Caco-2 (cell line): ENCODE data around the gene FIGNL2. TPM values are rescaled to one million over a fixed set of nuclear protein-coding genes. Genes with fewer than 3 reads are reported as not detected.

Experiments
- BruUV-seq: library from RNA; stranded (reverse); fragments of 400-500 nt; replicated peaks from 2 replicates; lab custom pipeline; 2021; lab: Mats Ljungman, UMichigan
- CTCF ChIA-PET: fragments of 300-600 bp; sonication (Branson Sonifier 250); formaldehyde crosslinking; loops from one replicate; lab custom pipeline; 2022; ENCODE audit warnings: antibody characterized with exemption; lab: Charles Lee
- POLR2A ChIA-PET: fragments of 300-600 bp; sonication (Branson Sonifier 250); formaldehyde crosslinking; loops from one replicate; lab custom pipeline; 2022; ENCODE audit warnings: antibody characterized with exemption; lab: Charles Lee
- DNase-seq, 2 experiments: peaks; one replicate each; pipeline versions ENCODE4 v3.0.0 to v3.0.0-alpha.2; 2020 to 2022
- H3K27me3 ChIP-seq: replicated peaks from 2 replicates; pipeline ENCODE4 v1.6.0; 2011; ENCODE audit warnings: low read length; ENCODE audit not compliant: control insufficient read depth, insufficient read depth
- H3K36me3 ChIP-seq: 2 replicates; pipeline ENCODE4 v1.5.1; 2011; ENCODE audit warnings: low read length; ENCODE audit not compliant: control insufficient read depth, insufficient read depth
- H3K4me1 ChIP-seq: fragments of 250-450 bp; sonication (Bioruptor Pico); 2 replicates; pipeline ENCODE4 v1.5.1; 2020; ENCODE audit warnings: mild to moderate bottlenecking
- H3K4me3 ChIP-seq: 2 replicates; pipeline ENCODE4 v1.5.1; 2011; ENCODE audit warnings: low read depth, mild to moderate bottlenecking, control low read depth, low read length
- H3K9me3 ChIP-seq: fragments of 250-450 bp; sonication (Bioruptor Pico); 2 replicates; pipeline ENCODE4 v1.5.1; 2020; ENCODE audit warnings: mild to moderate bottlenecking, moderate library complexity
- H3K27ac Mint-ChIP-seq: one replicate; pipeline ENCODE4 v1.8.0; 2022; ENCODE audit warnings: mixed read lengths; ENCODE audit not compliant: unreplicated experiment
- H3K27me3 Mint-ChIP-seq: one replicate; pipeline ENCODE4 v1.8.0; 2022; ENCODE audit warnings: mixed read lengths; ENCODE audit not compliant: insufficient read depth, unreplicated experiment
- H3K36me3 Mint-ChIP-seq: one replicate; pipeline ENCODE4 v1.8.0; 2022; ENCODE audit warnings: mild to moderate bottlenecking, mixed read lengths; ENCODE audit not compliant: insufficient read depth, unreplicated experiment
- H3K4me1 Mint-ChIP-seq: one replicate; pipeline ENCODE4 v1.8.0; 2022; ENCODE audit warnings: low read depth, mixed read lengths; ENCODE audit not compliant: unreplicated experiment
- H3K4me3 Mint-ChIP-seq: one replicate; pipeline ENCODE4 v1.8.0; 2022; ENCODE audit warnings: mild to moderate bottlenecking, moderate library complexity, mixed read lengths; ENCODE audit not compliant: unreplicated experiment
- H3K9me3 Mint-ChIP-seq: one replicate; pipeline ENCODE4 v1.8.0; 2022; ENCODE audit warnings: mixed read lengths; ENCODE audit not compliant: unreplicated experiment
- CTCF ChIP-seq, 2 experiments: fragments of 200-600 bp in 1 of 2; IDR thresholded peaks; 1 replicate in 1 of 2; 2 replicates in 1 of 2; pipeline versions ENCODE4 v1.5.1 to v1.8.0; 2011 to 2022; ENCODE audit warnings: antibody characterized with exemption in 1 of 2, control low read depth in 1 of 2, inconsistent platforms in 1 of 2, low read depth in 1 of 2, low read length in 1 of 2, mild to moderate bottlenecking in 1 of 2, moderate library complexity in 1 of 2; ENCODE audit not compliant: insufficient read depth in 1 of 2, severe bottlenecking in 1 of 2, unreplicated experiment in 1 of 2
- intact Hi-C: fragments of 100-400 bp; cut with micrococcal nuclease; formaldehyde crosslinking; loops from one replicate; pipeline ENCODE4 v1.10.0; 2022; ENCODE audit not compliant: unreplicated experiment
- total RNA-seq: library from RNA; stranded (reverse); gene quantifications from 2 replicates; pipeline ENCODE4 v1.2.3, GENCODE V29; 2022

The FIGNL2 gene
- total RNA-seq, 1 experiment from 2014 or later = 3.6 TPM

- H3K27me3 ChIP-seq = no peaks in the 10 kb centered on the region
- intact Hi-C loops = loop anchor here (5.0 kb wide), 1 partner anchor 447 kb away; the partner anchor contains the start of gene SLC4A8
- Mint-ChIP-seq H3K4me3 (peak overlapping the region; percentile 84), H3K36me3 (peaks cover 4% of the 10 kb centered on the region), H3K27ac (no peak overlapping the region), H3K9me3 (no peaks in the 10 kb centered on the region), H3K27me3 (no peaks in the 10 kb centered on the region), H3K4me1 (peaks cover 29% of the 10 kb centered on the region)
- TF ChIP-seq CTCF (IDR thresholded peaks at IDR 0.05; ENCODE audit: insufficient read depth in 1 of 2, low read depth in 1 of 2, low read length in 1 of 2, severe bottlenecking in 1 of 2, unreplicated experiment in 1 of 2) = no peak
- peaks cover 33% of the 10 kb centered on the region for H3K4me1 ChIP-seq
- ChIA-PET CTCF (interaction anchor here (0.6 to 1.4 kb wide), 5 partner anchors 24 to 602 kb away, joined by 3 to 6 read pairs (median 4); no protein-coding TSS in a partner anchor), POLR2A (no interaction called here)
- H3K36me3 ChIP-seq = no peaks in the 10 kb centered on the region
- peak in 1 of 2 experiments; percentile 43 for DNase-seq
- no TSS peak for BruUV-seq
- no peaks in the 10 kb centered on the region for H3K9me3 ChIP-seq
- peak overlapping the region; percentile 66 for H3K4me3 ChIP-seq
Observed at GRCh38 chr12:51869496-51869865, 21.0 kb upstream of the FIGNL2 start.

GRCh38 chr12:51868821-51869495 lies 20.4 kb upstream of the FIGNL2 start:
- H3K27ac Mint-ChIP-seq = peak overlapping the region; percentile 48
- H3K4me3 Mint-ChIP-seq = peak overlapping the region; percentile 84
- Histone ChIP-seq H3K4me3 (peak overlapping the region; percentile 66), H3K9me3 (no peaks in the 10 kb centered on the region), H3K4me1 (peaks cover 34% of the 10 kb centered on the region), H3K27me3 (no peaks in the 10 kb centered on the region), H3K36me3 (no peaks in the 10 kb centered on the region)
- peaks cover 4% of the 10 kb centered on the region for H3K36me3 Mint-ChIP-seq
- H3K4me1 Mint-ChIP-seq = peaks cover 24% of the 10 kb centered on the region
- no peak for TF ChIP-seq CTCF (IDR thresholded peaks at IDR 0.05; ENCODE audit: insufficient read depth in 1 of 2, low read depth in 1 of 2, low read length in 1 of 2, severe bottlenecking in 1 of 2, unreplicated experiment in 1 of 2)
- CTCF ChIA-PET = interaction anchor here (0.6 to 1.4 kb wide), 4 partner anchors 24 to 601 kb away, joined by 3 to 6 read pairs (median 4); no protein-coding TSS in a partner anchor
- no peaks in the 10 kb centered on the region for H3K27me3 Mint-ChIP-seq
- BruUV-seq = no TSS peak
- POLR2A ChIA-PET = no interaction called here
- no peaks in the 10 kb centered on the region for H3K9me3 Mint-ChIP-seq
- DNase-seq = peak in 1 of 2 experiments; percentile 41
- intact Hi-C loops = loop anchor here (5.0 kb wide), 1 partner anchor 447 kb away; the partner anchor contains the start of gene SLC4A8

GRCh38 chr12:51867796-51868428 lies 19.4 kb upstream of the FIGNL2 start:
- no peak for TF ChIP-seq CTCF (IDR thresholded peaks at IDR 0.05; ENCODE audit: insufficient read depth in 1 of 2, low read depth in 1 of 2, low read length in 1 of 2, severe bottlenecking in 1 of 2, unreplicated experiment in 1 of 2)
- intact Hi-C loops = loop anchor here (5.0 kb wide), 1 partner anchor 446 kb away; the partner anchor contains the start of gene SLC4A8
- Histone ChIP-seq H3K27me3 (no peaks in the 10 kb centered on the region), H3K36me3 (no peaks in the 10 kb centered on the region), H3K4me3 (no peak overlapping the region; the same call in 1 of the 2 replicates), H3K9me3 (no peaks in the 10 kb centered on the region), H3K4me1 (peaks cover 41% of the 10 kb centered on the region)
- Mint-ChIP-seq H3K9me3 (no peaks in the 10 kb centered on the region), H3K4me1 (peaks cover 28% of the 10 kb centered on the region), H3K4me3 (peak overlapping the region; percentile 84), H3K36me3 (peaks cover 9% of the 10 kb centered on the region), H3K27me3 (no peaks in the 10 kb centered on the region), H3K27ac (peak overlapping the region; percentile 48)
- DNase-seq = peak in 1 of 2 experiments; percentile 10
- BruUV-seq = no TSS peak
- ChIA-PET POLR2A (no interaction called here), CTCF (interaction anchor here (1.0 to 1.4 kb wide), 2 partner anchors 44 to 157 kb away, joined by 4 to 5 read pairs; no protein-coding TSS in a partner anchor)
